HG02970 (cell line): Measurements from ENCODE around the gene SCG2.

Experiments used
- ATAC-seq: cut with Tn5 transposase; IDR thresholded peaks from one replicate; pipeline ENCODE4 v1.9.1; 2021; ENCODE audit warnings: mild to moderate bottlenecking, moderate library complexity, moderate number of reproducible peaks; ENCODE audit not compliant: unreplicated experiment, low FRiP score

The SCG2 gene

GRCh38 chr2:223585666-223586065 is 16.5 kb downstream of the SCG2 start:
- ATAC-seq: no peak

- ATAC-seq: no peak
Measured at GRCh38 chr2:223582001-223582400, 20.2 kb downstream of the SCG2 start.

GRCh38 chr2:223580951-223581350 is 21.2 kb downstream of the SCG2 start:
- no peak for ATAC-seq

GRCh38 chr2:223578846-223579245 is 23.3 kb downstream of the SCG2 start:
- no peak for ATAC-seq

GRCh38 chr2:223576873-223577272 is 25.3 kb downstream of the SCG2 start:
- no peak for ATAC-seq

- ATAC-seq: no peak
Measured at GRCh38 chr2:223570784-223571183, 31.4 kb downstream of the SCG2 start.

- ATAC-seq: no peak
Measured at GRCh38 chr2:223566396-223566795, 35.8 kb downstream of the SCG2 start.

- no peak for ATAC-seq
Measured at GRCh38 chr2:223563462-223563861, 38.7 kb downstream of the SCG2 start.

- no peak for ATAC-seq
Measured at GRCh38 chr2:223562078-223562477, 40.1 kb downstream of the SCG2 start.

GRCh38 chr2:223560749-223561435 is 41.3 kb downstream of the SCG2 start:
- no peak for ATAC-seq

- ATAC-seq: no peak
Measured at GRCh38 chr2:223558970-223559369, 43.2 kb downstream of the SCG2 start.

GRCh38 chr2:223554923-223555322 is 47.2 kb downstream of the SCG2 start:
- no peak for ATAC-seq

GRCh38 chr2:223549215-223549614 is 52.9 kb downstream of the SCG2 start:
- ATAC-seq: no peak

GRCh38 chr2:223548194-223548593 is 54.0 kb downstream of the SCG2 start:
- no peak for ATAC-seq
